Suprapubic skin (tissue), 4 donors: ENCODE data around the gene DARS1.

Experiments
- EP300 ChIP-seq: sonication (generic); formaldehyde crosslinking; IDR thresholded peaks from one replicate; pipeline ENCODE4 v1.6.1; 2017; ENCODE audit warnings: antibody characterized with exemption
- POLR2A ChIP-seq, 2 donors: fragments of 450-650 bp; IDR thresholded peaks; one replicate each; pipeline ENCODE4 v1.6.1; 2017; ENCODE audit warnings: antibody characterized with exemption in 2 of 2, mild to moderate bottlenecking in 2 of 2, moderate library complexity in 2 of 2
- POLR2AphosphoS5 ChIP-seq, 3 donors: sonication (generic); formaldehyde crosslinking; IDR thresholded peaks; one replicate each; pipeline ENCODE4 v1.6.1; 2017; ENCODE audit warnings: antibody characterized with exemption in 3 of 3
- TF ChIP-seq, protein P1 (sequence below), 2 donors: fragments of 200-600 bp in 1 of 2; fragments of 450-650 bp in 1 of 2; sonication (generic) in 1 of 2; IDR thresholded peaks; one replicate each; pipeline ENCODE4 v1.5.1; 2016 to 2019; ENCODE audit warnings: antibody characterized with exemption in 2 of 2, mild to moderate bottlenecking in 1 of 2, moderate library complexity in 1 of 2

- TF ChIP-seq, protein P1, sequence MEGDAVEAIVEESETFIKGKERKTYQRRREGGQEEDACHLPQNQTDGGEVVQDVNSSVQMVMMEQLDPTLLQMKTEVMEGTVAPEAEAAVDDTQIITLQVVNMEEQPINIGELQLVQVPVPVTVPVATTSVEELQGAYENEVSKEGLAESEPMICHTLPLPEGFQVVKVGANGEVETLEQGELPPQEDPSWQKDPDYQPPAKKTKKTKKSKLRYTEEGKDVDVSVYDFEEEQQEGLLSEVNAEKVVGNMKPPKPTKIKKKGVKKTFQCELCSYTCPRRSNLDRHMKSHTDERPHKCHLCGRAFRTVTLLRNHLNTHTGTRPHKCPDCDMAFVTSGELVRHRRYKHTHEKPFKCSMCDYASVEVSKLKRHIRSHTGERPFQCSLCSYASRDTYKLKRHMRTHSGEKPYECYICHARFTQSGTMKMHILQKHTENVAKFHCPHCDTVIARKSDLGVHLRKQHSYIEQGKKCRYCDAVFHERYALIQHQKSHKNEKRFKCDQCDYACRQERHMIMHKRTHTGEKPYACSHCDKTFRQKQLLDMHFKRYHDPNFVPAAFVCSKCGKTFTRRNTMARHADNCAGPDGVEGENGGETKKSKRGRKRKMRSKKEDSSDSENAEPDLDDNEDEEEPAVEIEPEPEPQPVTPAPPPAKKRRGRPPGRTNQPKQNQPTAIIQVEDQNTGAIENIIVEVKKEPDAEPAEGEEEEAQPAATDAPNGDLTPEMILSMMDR (IDR thresholded peaks at IDR 0.05) = no peak
- no peak for TF ChIP-seq POLR2A (IDR thresholded peaks at IDR 0.05)
- TF ChIP-seq EP300 = no peak
- TF ChIP-seq POLR2AphosphoS5 (IDR thresholded peaks at IDR 0.05) = no peak
Measured at GRCh38 chr2:135931776-135932443, 53.5 kb downstream of the DARS1 start.
